HG02981 (cell line): ENCODE measurements around the gene ADAMTS17.

Source experiments
- ATAC-seq: cut with Tn5 transposase; IDR thresholded peaks from one replicate; pipeline ENCODE4 v1.9.1; 2021; ENCODE audit warnings: mild to moderate bottlenecking, moderate library complexity; ENCODE audit not compliant: unreplicated experiment

The ADAMTS17 gene

GRCh38 chr15:100227781-100228180 lies 114.0 kb downstream of the ADAMTS17 start:
- no peak for ATAC-seq

- ATAC-seq = no peak
Measured at GRCh38 chr15:100226107-100226506, 115.7 kb downstream of the ADAMTS17 start.

DNA sequence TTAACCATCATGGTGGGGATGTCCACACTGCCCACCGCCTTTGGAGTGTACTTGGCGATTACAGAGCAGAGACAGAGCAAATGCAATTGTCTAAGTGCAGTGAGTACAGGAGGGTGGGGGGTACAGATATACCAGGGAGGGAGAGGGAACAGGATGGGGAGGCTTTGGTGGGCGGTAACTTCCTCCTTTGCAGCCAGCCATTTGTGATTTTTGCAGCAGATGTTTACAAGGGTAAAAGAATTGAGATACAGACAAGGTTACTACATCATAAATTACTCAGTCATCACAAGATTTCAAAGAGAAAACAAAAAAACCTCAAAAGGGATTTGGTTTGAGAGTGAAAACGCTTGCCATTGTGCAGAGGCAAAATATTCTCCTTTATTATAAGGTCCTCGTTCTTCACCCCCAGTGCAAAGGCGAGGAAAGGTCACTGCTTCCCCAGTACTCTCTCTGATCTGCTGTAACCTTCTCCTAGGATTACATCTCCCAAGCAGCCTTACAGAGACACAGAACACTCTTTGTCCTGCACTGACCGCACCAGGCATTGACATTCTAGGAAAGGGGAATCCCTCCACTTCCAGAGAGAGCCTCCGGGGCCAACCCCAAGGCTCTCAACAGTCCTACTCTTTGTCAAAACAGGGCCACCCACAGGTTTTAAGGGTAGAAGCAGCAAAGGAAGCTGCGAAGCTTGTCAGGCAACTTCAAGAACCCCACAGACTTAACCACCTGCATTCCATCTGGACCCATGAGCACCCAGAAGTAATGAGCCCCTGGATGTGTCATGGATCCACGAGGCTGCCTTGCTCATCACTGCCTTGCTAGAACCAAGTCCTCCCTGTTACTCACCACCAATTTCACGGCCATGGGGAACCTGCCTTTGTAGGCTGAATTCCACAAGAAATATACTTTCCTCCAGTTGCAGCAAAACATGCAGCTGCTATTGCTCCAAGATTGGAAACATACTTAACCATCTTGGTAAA lies 117.3 kb downstream of the ADAMTS17 start:
- no peak for ATAC-seq

DNA sequence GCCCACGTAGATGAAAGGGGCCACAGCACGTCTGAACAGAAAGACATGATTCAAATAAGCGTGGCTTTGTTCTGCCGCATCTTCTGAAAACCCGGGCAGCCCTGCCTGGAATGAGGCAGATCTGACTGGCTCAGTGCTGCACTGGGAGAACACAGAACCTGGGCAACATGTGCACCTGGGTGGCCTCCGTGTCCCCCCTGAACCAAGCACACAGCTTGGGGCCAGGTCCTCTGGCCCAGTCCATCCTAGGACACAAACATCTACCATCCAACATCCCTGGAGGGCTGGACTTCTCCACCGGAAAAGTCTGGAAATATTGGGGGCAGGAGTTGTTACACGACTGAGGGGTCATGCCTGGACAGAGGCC lies 119.4 kb downstream of the ADAMTS17 start:
- ATAC-seq = no peak

DNA sequence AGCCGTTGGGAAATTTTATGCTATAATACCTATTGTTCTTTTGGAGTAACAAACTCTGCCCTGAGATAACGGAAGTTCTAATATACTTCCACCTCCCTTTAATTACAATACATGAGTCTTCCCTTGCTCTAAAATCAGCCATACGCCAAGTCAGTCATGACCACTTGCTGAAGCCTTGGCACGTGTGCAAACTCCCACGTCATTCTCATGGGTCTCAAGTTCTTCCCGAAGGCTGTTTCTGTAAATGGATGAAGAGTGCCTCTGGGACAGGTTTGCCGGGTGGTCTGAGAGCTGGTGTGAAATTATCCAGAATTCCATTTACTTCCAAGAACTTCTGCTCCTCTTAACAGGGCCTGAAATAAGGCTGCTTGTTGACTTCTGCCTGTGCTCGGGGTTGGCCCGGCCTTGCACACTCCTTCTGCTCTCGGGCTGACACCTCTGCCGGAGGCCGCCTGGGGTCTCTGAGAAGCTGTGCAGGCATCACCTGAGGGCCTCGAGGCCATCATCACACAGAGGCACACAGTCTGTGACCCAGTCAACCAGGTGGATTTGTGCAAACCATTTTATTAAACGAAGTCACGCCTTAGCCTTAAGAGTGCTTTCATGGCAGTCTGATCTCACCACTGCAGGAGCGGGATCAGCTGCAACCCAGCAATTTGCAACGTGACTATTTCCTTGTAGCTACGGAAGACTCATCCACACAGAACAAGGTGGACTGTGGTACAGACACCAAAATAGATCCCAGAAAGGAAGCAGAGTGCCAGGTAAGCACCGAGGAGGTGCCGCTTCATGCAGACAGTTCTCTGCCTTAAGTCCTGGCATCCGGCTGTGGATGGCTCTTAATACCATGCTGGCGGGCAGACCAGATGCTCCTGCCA lies 120.1 kb downstream of the ADAMTS17 start:
- ATAC-seq = no peak

DNA sequence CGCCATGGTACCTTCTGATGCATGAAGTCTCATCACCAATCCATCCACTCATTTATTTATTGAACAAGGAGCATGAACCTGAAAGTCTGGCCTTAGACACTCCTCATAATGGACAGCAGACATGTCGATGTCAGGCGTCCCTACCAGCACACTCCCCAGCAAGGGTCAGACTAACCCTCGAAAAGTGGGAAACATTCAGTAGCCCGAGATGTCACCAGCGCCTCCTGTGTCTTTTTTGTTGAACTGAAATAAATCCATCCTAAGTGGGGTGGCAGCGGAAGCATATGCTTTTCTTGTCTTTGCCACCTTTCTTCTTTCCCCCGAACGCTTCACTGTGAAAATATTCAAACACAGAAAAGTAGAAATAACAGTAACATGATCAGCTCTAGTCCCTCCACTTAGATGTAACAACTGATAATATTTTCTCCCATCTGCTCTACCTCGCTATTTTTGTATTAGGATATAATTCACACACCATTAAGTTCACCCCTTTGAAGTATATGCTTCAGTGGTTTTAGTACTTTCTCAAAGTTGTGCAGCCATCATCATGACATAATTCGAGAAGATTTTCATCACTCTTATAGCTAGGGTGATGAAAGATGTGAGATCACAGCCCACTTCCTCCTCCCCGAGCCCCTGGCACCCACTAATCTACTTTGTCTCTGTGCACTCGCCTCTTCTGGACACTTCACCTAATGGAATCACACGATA lies 121.6 kb downstream of the ADAMTS17 start:
- ATAC-seq = no peak

DNA sequence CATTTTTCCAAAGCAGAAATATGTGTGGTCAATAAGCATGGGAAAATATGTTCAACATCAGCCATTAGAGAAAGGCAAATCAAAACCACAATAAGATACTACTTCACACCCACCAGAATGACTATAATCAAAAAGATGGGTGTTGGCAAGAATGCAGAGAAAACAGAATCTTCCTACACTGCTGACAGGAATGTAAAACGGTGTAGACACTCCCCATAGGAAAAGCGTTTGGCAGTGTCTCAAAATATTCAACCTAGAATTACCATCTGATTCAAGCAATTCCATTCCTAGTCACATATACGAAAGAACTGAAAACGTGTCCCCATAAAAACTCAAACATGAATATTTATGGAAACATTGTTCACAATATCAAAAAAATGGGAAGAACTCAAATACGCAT lies 123.3 kb downstream of the ADAMTS17 start:
- ATAC-seq = no peak

DNA sequence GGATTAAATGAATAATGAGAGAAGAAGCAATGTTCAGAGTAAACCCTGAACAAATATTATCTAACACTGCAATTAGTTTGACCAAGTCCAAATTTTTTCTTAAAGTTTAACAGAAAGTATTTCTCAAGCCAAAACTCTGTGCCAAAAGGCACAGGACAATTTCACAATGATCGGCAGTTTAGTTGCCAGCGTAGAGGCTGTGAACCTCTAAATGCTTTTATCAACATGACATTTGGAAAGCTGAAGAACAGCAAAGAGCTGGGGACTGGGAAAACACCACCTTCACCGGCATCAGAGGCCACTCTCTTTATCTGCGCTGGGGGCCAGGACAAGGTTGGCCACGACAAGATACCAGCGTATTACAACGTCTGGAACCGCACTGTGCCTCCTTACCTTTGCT lies 125.6 kb downstream of the ADAMTS17 start:
- no peak for ATAC-seq

DNA sequence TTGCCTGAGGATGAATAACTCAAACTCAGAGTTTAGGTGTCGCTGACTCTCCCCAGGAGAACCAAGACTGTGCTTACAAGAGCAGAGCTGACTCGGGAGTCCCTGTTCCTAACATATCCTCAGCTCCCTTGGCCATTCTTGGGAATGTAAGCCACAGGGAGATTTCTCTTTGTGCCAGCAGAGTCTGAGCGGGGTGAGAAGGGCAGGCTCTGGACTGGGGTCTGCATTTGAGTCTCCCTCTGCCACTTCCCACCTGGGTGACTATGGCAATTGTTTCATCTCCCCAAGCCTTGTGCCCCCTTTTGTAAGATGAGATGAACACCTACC lies 126.0 kb downstream of the ADAMTS17 start:
- ATAC-seq = no peak

DNA sequence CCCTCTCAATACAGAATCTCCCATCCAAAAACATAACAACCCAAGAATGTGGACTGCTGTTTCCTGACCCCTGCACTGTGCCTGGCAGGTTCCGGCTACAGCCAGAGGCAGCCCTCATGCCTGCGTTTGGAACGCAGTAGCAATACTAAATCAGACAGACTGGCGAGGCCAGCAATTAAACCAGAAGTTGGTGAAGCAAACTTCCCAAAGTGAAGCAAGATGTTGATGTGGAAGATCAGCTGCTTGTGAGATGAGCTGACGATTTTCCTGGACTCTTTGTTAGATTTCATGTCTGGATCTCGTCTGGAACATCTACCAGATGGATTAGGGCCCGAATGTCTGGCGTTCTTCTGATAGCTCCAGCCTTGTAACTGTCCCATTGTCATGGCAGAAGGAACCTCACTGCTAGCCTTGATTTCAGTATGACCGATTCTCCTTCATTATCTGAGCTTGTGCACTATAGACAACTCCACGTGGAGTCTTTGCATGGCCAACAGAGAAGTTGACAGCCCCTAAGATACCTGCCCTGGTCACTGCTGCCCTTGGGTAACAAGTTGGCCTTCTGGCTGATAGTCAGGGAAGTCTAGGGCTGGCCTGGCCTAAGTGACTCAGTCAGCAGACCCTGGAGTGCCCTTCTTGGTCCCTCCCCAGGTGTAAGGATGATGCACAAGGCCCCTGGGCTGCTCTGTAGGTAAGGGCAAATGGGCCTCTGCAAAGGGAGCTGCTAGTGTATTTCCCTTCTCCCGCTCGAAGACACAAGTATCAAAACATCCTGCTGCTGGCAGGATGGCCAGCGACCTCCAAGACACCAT lies 126.5 kb downstream of the ADAMTS17 start:
- ATAC-seq = no peak

- ATAC-seq = no peak
Measured at GRCh38 chr15:100211855-100212850, 129.6 kb downstream of the ADAMTS17 start.

GRCh38 chr15:100210338-100210737 lies 131.4 kb downstream of the ADAMTS17 start:
- ATAC-seq = no peak

GRCh38 chr15:100208921-100209603 lies 132.7 kb downstream of the ADAMTS17 start:
- ATAC-seq = no peak

DNA sequence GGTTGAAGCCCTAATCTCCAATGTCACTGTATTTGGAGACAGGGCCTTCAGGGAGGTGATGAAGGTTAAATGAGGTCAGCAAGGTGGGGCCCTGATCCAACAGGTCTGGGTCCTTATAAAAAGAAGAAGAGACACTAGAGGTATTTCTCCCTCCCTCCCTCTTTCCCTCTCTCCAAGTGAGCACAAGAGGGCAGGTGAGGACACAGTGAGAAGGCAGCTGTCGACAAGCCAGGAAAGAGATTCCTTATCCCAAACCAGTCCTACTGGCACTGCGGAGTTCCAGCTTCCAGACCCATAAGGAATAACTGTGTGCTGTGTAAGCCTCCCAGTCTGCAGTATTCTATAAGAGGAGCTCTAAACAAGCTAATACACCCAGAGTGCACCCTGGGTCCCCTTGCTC lies 134.7 kb downstream of the ADAMTS17 start:
- no peak for ATAC-seq

- no peak for ATAC-seq
Measured at GRCh38 chr15:100206643-100207042, 135.1 kb downstream of the ADAMTS17 start.

DNA sequence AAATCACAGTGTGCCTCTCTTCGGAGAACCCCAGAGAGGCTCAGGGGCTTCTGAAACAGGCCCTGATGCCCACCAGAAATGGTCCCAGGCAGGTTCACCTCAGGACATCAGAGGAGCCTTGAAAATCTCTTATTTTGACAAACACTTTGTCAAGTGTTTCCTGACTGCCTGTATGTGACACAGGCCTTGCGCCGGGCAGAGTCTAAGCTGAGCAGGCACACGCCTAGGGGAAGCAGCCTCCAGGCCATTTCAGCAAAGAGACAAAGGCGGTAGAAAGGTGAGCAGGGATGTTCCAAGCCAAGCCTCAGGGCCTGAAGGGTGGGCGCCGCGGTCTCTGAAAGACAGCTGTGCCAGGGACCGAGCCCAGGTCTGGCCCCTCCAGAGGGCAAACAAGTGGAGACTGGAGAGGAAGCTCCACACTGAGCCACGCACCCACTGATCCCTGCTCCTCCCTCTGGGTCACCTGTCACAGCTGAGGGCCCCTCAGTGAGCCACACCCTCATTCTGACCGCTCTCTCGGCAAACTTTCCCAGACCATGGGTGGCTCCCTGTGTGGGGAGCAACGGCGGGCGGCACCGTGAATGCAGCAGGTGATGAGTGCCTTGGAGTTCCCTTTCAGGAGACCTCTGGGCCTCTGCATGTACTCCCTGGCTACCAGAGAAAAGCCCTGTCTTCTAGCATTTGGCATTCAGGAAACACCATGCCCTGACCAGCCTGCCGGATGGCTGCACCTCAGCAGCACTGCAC lies 136.1 kb downstream of the ADAMTS17 start:
- no peak for ATAC-seq

GRCh38 chr15:100204771-100205170 lies 137.0 kb downstream of the ADAMTS17 start:
- ATAC-seq = no peak

DNA sequence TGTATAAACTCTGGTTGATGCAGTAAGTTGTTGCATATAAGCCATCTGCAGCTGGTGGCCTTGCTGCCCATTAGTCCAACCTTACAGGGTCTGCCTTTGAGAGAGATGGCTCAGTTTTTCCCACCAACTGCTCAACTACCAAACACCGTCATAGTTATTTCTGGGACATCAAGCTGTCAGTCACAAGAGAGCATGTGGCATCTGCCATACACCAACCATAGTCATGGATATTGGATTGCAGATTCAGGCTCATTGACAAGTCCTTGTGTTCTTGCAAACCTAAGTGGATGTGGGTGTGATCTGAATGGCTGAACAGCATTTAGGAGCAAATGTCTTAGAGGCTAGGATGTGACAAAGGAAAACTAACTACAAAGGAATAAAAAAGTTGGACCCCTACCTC lies 137.6 kb downstream of the ADAMTS17 start:
- ATAC-seq = no peak
